Measurements from ENCODE around the gene FMN1.

The FMN1 gene

DNA sequence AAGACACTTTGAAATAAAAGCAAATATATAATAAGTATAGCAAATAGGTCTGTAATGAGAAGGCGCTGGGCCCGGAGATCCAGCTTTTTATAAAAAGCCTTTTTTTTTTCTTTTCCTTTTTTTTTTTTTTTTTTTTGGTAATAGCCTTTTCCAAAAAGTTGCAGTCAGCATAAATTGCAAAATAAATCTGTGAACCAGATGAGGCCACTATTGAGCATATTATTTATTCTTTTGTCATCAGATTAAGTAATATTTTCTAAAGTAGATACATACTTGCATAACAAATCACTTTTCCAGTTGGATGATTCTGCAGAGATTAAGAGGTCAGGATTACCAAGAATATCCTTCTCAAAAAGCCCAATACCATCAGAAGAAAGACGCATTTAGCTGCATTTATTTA, 24.9 kb downstream of the FMN1 start:
- no peak overlapping the region for H3K27ac ChIP-seq
- H3K9me3 ChIP-seq: no peaks in the 10 kb centered on the region
- no peak for DNase-seq
- H3K4me3 ChIP-seq: no peak overlapping the region
- intact Hi-C loops (cut with DNase I; ENCODE audit: low total_unique reads): no loop called here
- H3K36me3 ChIP-seq: no peaks in the 10 kb centered on the region
- H3K27me3 ChIP-seq: no peaks in the 10 kb centered on the region
- no peaks in the 10 kb centered on the region for H3K4me1 ChIP-seq
- no peak for TF ChIP-seq CTCF (IDR thresholded peaks at IDR 0.05)

- no peak overlapping the region for H3K4me3 ChIP-seq
- H3K27me3 ChIP-seq: no peaks in the 10 kb centered on the region
- no peaks in the 10 kb centered on the region for H3K36me3 ChIP-seq
- DNase-seq: no peak
- no peaks in the 10 kb centered on the region for H3K9me3 ChIP-seq
- TF ChIP-seq CTCF (IDR thresholded peaks at IDR 0.05): no peak
- no peaks in the 10 kb centered on the region for H3K4me1 ChIP-seq
- intact Hi-C loops (cut with DNase I; ENCODE audit: low total_unique reads): no loop called here
- H3K27ac ChIP-seq: no peak overlapping the region
Observed at GRCh38 chr15:33168444-33168843, 26.1 kb downstream of the FMN1 start.

DNA sequence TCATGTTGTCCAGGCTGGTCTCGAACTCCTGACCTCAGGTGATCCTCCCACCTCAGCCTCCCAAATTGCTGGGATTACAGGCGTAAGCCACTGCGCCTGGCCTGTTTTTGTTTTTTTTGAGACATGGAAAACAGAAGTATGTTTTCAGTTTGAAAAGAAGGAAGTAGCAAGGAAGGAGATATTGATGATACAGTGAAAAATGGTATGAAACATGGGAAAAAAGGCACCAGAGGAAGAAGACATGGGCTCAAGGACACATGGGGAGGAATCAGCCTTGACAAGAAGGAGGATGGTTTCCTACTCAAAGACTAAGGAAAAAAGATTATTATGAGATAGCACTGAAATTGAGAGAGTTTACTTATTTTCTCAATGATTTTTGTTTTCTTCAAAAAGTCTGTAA, 30.7 kb downstream of the FMN1 start:
- H3K27me3 ChIP-seq: no peaks in the 10 kb centered on the region

DNA sequence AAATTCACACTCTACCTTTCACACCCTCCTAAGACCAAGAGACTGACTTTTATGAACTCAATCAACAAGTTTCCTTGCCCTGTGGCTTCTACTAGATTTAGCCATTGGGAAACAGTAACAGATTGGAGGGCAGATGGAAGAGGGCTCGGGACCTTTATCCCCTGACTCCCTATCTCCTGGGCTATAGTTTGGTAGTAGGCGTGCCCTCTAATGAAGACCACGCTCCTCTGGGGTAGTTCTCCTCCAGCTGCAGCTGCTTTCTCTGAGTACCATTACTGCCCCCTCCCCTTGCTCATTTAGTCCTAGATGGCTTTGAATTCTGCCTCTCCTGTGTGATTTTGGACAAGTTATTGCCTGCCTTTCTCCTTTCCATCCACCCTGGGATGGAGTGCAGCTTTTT, 33.3 kb downstream of the FMN1 start:
- Histone ChIP-seq H3K9me3 (no peaks in the 10 kb centered on the region), H3K27ac (no peak overlapping the region), H3K27me3 (no peaks in the 10 kb centered on the region), H3K4me1 (peaks cover 0 to 19% (median 7%) of the 10 kb centered on the region in 4 donors), H3K4me3 (no peak overlapping the region), H3K36me3 (no peaks in the 10 kb centered on the region)
- intact Hi-C loops (cut with DNase I; ENCODE audit: low total_unique reads): no loop called here
- no peak for TF ChIP-seq CTCF (IDR thresholded peaks at IDR 0.05)
- DNase-seq: no peak

More for the DNA sequence above, 30.7 kb downstream of the FMN1 start:
- no peak overlapping the region for H3K4me3 ChIP-seq
- H3K4me1 ChIP-seq: peaks cover 0 to 19% (median 7%) of the 10 kb centered on the region in 4 donors
- intact Hi-C loops (cut with DNase I; ENCODE audit: low total_unique reads): no loop called here
- no peaks in the 10 kb centered on the region for H3K36me3 ChIP-seq
- no peak overlapping the region for H3K27ac ChIP-seq
- no peaks in the 10 kb centered on the region for H3K9me3 ChIP-seq
- no peak for DNase-seq
- no peak for TF ChIP-seq CTCF (IDR thresholded peaks at IDR 0.05)

- TF ChIP-seq CTCF (IDR thresholded peaks at IDR 0.05): no peak
- Histone ChIP-seq H3K4me3 (no peak overlapping the region), H3K27ac (no peak overlapping the region), H3K27me3 (no peaks in the 10 kb centered on the region), H3K4me1 (peaks cover 0 to 19% (median 7%) of the 10 kb centered on the region in 4 donors), H3K9me3 (no peaks in the 10 kb centered on the region), H3K36me3 (no peaks in the 10 kb centered on the region)
- no peak for DNase-seq
- intact Hi-C loops (cut with DNase I; ENCODE audit: low total_unique reads): no loop called here
Observed at GRCh38 chr15:33160581-33161165, 33.8 kb downstream of the FMN1 start.
